ENCODE data around the gene KIF21A.

KIF21A gene

GRCh38 chr12:39252628-39253027 lies 190.3 kb downstream of the KIF21A start:
- DNase-seq: no peak

All from NCI-H446 treated with DMSO at 0.1 percent for 48 hours (cell line).